Keratinocyte (primary cell): ENCODE data around the gene TSTD1.

ENCODE experiments used
- EZH2 ChIP-seq: IDR thresholded peaks from one replicate; pipeline ENCODE4 v1.6.1; 2012; ENCODE audit warnings: inconsistent platforms, mild to moderate bottlenecking, low read length, moderate library complexity
- TF ChIP-seq, protein P1 (sequence below), 3 experiments: IDR thresholded peaks in 1 of 3; conservative IDR thresholded peaks in 1 of 3; optimal IDR thresholded peaks in 1 of 3; 2 replicates in 2 of 3; 3 replicates in 1 of 3; pipeline versions ENCODE3 to v1.5.1; 2011; ENCODE audit warnings: low read length in 3 of 3, mild to moderate bottlenecking in 3 of 3, moderate library complexity in 2 of 3, control low read depth in 1 of 3, inconsistent platforms in 1 of 3; ENCODE audit not compliant: insufficient read depth in 2 of 3; ENCODE audit errors: extremely low read depth in 1 of 3

DNA sequence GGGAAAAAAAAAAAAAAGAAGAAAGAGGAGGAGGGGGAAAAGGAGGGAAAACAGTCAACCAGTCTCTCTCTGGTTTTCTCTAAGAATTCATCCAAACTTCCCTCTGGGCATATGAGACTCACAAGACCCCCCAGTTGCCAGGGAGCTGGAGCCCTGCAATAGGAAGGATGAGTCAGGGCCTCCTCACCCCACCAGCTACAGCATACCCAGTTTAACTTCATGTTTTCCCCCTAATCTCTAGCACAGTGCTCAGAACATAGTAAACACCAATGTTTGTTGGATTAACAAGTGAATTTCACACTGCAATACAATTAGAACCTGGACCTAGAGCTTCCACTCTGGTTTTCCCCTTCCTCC lies 25.7 kb downstream of the TSTD1 start:
- TF ChIP-seq, protein P1, sequence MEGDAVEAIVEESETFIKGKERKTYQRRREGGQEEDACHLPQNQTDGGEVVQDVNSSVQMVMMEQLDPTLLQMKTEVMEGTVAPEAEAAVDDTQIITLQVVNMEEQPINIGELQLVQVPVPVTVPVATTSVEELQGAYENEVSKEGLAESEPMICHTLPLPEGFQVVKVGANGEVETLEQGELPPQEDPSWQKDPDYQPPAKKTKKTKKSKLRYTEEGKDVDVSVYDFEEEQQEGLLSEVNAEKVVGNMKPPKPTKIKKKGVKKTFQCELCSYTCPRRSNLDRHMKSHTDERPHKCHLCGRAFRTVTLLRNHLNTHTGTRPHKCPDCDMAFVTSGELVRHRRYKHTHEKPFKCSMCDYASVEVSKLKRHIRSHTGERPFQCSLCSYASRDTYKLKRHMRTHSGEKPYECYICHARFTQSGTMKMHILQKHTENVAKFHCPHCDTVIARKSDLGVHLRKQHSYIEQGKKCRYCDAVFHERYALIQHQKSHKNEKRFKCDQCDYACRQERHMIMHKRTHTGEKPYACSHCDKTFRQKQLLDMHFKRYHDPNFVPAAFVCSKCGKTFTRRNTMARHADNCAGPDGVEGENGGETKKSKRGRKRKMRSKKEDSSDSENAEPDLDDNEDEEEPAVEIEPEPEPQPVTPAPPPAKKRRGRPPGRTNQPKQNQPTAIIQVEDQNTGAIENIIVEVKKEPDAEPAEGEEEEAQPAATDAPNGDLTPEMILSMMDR (optimal IDR thresholded peaks at IDR 0.05 in 1 of 3, IDR thresholded peaks at IDR 0.05 in 1 of 3, conservative IDR thresholded peaks at IDR 0.05 in 1 of 3; ENCODE audit: extremely low read depth in 1 of 3, insufficient read depth in 2 of 3, low read length in 3 of 3), result no peak
- TF ChIP-seq EZH2, result no peak
